Kidney (tissue), 14 donors: Measurements from ENCODE around the gene PRODH2. TPM values are rescaled to one million over a fixed set of nuclear protein-coding genes. Genes with fewer than 3 reads are reported as not detected.

Experiments
- DNase-seq, 5 donors: peaks; one replicate each; pipeline ENCODE4 v3.0.0-alpha.2; 2013 to 2020
- FAIRE-seq: peaks from 2 replicates; lab custom pipeline; 2012; peaks lifted over from hg19 to GRCh38; lab: Jason Lieb, UNC
- H3K27ac ChIP-seq, 2 donors: one replicate each; pipeline ENCODE4 v1.7.0; 2013; ENCODE audit warnings: low read depth in 2 of 2, low read length in 2 of 2, inconsistent platforms in 1 of 2
- H3K27me3 ChIP-seq: one replicate; pipeline ENCODE4 v1.7.1; 2013; ENCODE audit warnings: low read length, inconsistent platforms; ENCODE audit not compliant: control insufficient read depth, insufficient read depth
- H3K36me3 ChIP-seq, 3 donors: one replicate each; pipeline versions ENCODE4 v1.7.0 to v1.7.1; 2013; ENCODE audit warnings: low read length in 3 of 3, control low read depth in 1 of 3, inconsistent platforms in 1 of 3; ENCODE audit not compliant: insufficient read depth in 3 of 3, control insufficient read depth in 2 of 3
- H3K4me1 ChIP-seq, 3 donors: one replicate each; pipeline versions ENCODE4 v1.7.0 to v1.7.1; 2013; ENCODE audit warnings: low read length in 3 of 3, inconsistent platforms in 1 of 3, low read depth in 1 of 3; ENCODE audit not compliant: control insufficient read depth in 2 of 3, insufficient read depth in 2 of 3
- H3K4me3 ChIP-seq, 3 donors: one replicate each; pipeline versions ENCODE4 v1.7.0 to v1.8.1; 2013; ENCODE audit warnings: low read length in 3 of 3, control low read depth in 1 of 3, inconsistent platforms in 1 of 3
- H3K9ac ChIP-seq, 3 donors: one replicate each; pipeline versions ENCODE4 v1.7.0 to v1.7.1; 2013; ENCODE audit warnings: low read length in 3 of 3, control low read depth in 1 of 3, inconsistent platforms in 1 of 3
- H3K9me3 ChIP-seq, 3 donors: one replicate each; pipeline versions ENCODE4 v1.7.0 to v1.7.1; 2013; ENCODE audit warnings: low read length in 3 of 3, control low read depth in 1 of 3, inconsistent platforms in 1 of 3; ENCODE audit not compliant: control insufficient read depth in 2 of 3, insufficient read depth in 1 of 3
- intact Hi-C: fragments of 100-400 bp; cut with DNase I; formaldehyde crosslinking; loops from one replicate; pipeline ENCODE4 v1.11.1; 2022
- polyA plus RNA-seq: library from polyadenylated mRNA; stranded (reverse); fragments of 350-450 nt; fragmentation: Illumina TruSeq; extraction: RNeasy Lipid Tissue Mini Kit (QIAGEN cat#74804); gene quantifications from one replicate; pipeline ENCODE4 v1.2.3, GENCODE V29; 2014; ENCODE audit warnings: low read depth, low replicate concordance; ENCODE audit not compliant: insufficient read depth
- total RNA-seq: library from RNA; stranded (reverse); fragmentation: NEBNext Ultra II Directional; extraction: Animal tissue kit (Norgen Biotek cat#: 25700); gene quantifications from one replicate; pipeline ENCODE4 v1.2.1, GENCODE V29; 2021
- TF ChIP-seq, protein P1 (sequence below): IDR thresholded peaks from 3 replicates; pipeline ENCODE4 v1.5.1; 2012; ENCODE audit warnings: mild to moderate bottlenecking, moderate library complexity, borderline replicate concordance; ENCODE audit not compliant: insufficient read depth; ENCODE audit errors: extremely low read depth
- donor health status: control.
- donor health status: control.
- donor health status: control.
- donor health status: control.
- donor health status: control.
- donor health status: DM: yes; HTN: yes; CAD: no.
- donor health status: Normal renal cell carcinoma (clear cell type).

PRODH2 gene
- total and polyA plus RNA-seq, 2 donors from 2014 or later: 9.0 to 409 TPM

DNA sequence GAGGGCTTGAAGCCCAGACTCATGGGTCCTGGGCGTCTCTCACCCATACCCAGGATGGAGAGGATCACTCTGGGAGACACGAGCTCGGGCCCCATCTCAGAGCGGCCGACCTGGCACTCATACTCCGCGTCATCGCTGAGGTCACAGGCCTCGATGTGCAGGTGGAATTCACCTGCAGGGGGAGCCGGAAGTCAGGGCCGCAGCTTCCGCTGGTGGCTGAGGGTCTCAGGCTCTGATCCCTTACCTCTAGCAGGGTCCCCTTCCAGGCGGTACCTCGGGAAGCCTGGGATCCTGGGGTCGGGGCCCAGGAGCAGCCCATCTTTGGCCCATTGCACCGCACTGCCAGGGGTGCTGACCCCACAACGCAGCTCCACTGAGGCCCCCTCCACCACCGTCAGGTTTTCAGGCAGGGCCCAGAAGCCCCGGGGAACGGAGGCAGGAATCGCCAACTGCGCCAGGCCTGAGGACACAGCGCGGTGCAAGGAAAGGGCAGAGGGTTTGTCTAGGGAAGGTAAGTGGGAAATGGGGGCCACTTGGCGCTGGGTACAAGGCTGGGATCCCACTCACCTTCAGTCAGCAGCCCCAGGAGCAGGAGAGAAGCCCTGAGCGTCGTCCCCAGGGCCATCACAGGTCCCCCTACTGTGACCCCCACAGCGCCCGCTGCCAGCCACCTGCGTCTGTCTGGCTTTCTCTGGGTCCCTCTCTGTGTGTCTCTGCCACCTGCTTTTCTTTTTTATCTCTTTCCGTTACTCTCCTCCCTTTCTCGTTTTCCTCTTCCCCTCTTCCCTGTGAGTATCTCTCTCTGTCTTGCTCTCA is 38.8 kb upstream of the PRODH2 start:
- Histone ChIP-seq H3K9ac (no peak overlapping the region), H3K9me3 (no peaks in the 10 kb centered on the region), H3K27me3 (no peaks in the 10 kb centered on the region), H3K27ac (no peak overlapping the region), H3K4me3 (peak overlapping the region in 1 of 3 donors; percentile 37), H3K36me3 (no peaks in the 10 kb centered on the region), H3K4me1 (no peaks in the 10 kb centered on the region)
- DNase-seq: peak in 2 of 5 donors; percentile 21 to 37
- TF ChIP-seq, protein P1, sequence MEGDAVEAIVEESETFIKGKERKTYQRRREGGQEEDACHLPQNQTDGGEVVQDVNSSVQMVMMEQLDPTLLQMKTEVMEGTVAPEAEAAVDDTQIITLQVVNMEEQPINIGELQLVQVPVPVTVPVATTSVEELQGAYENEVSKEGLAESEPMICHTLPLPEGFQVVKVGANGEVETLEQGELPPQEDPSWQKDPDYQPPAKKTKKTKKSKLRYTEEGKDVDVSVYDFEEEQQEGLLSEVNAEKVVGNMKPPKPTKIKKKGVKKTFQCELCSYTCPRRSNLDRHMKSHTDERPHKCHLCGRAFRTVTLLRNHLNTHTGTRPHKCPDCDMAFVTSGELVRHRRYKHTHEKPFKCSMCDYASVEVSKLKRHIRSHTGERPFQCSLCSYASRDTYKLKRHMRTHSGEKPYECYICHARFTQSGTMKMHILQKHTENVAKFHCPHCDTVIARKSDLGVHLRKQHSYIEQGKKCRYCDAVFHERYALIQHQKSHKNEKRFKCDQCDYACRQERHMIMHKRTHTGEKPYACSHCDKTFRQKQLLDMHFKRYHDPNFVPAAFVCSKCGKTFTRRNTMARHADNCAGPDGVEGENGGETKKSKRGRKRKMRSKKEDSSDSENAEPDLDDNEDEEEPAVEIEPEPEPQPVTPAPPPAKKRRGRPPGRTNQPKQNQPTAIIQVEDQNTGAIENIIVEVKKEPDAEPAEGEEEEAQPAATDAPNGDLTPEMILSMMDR: no peak
- no peak for FAIRE-seq
- intact Hi-C loops: no loop called here

GRCh38 chr19:35848919-35849505 is 36.4 kb upstream of the PRODH2 start:
- TF ChIP-seq, protein P1: no peak
- Histone ChIP-seq H3K9ac (no peak overlapping the region), H3K27me3 (peaks cover 10% of the 10 kb centered on the region), H3K4me1 (peaks cover 0 to 5% (median 0%) of the 10 kb centered on the region in 3 donors), H3K4me3 (no peak overlapping the region), H3K9me3 (no peaks in the 10 kb centered on the region), H3K36me3 (no peaks in the 10 kb centered on the region), H3K27ac (no peak overlapping the region)
- no peak for FAIRE-seq
- intact Hi-C loops: no loop called here
- DNase-seq: no peak

- intact Hi-C loops: no loop called here
- FAIRE-seq (no peak), DNase-seq (no peak)
- H3K4me3 ChIP-seq: no peak overlapping the region
- no peak overlapping the region for H3K9ac ChIP-seq
- TF ChIP-seq, protein P1: no peak
- H3K36me3 ChIP-seq: no peaks in the 10 kb centered on the region
- H3K27ac ChIP-seq: no peak overlapping the region
- H3K4me1 ChIP-seq: peaks cover 0 to 5% (median 0%) of the 10 kb centered on the region in 3 donors
- no peaks in the 10 kb centered on the region for H3K9me3 ChIP-seq
- H3K27me3 ChIP-seq: peaks cover 10% of the 10 kb centered on the region
Measured at GRCh38 chr19:35848486-35848885, 35.8 kb upstream of the PRODH2 start.
